Psoas muscle (tissue), 8 donors: Measurements from ENCODE around the gene UBE2E2. TPM values are rescaled to one million over a fixed set of nuclear protein-coding genes. Genes with fewer than 3 reads are reported as not detected.

Source experiments
- ATAC-seq, 4 donors: fragments of 200-7000 bp; cut with Tn5 transposase; one replicate each; pipeline ENCODE4 v1.9.1; 2020; ENCODE audit warnings: moderate library complexity in 3 of 4, mild to moderate bottlenecking in 2 of 4
- DNase-seq, 2 donors: peaks; one replicate each; pipeline ENCODE4 v3.0.0-alpha.2; 2020
- H3K27ac ChIP-seq: fragments of 200-600 bp; one replicate; pipeline ENCODE4 v1.8.0; 2022
- H3K27me3 ChIP-seq, 3 donors: fragments of 200-600 bp in 1 of 3; one replicate each; pipeline versions ENCODE4 v1.6.1 to v1.8.0; 2013 to 2022; ENCODE audit warnings: low read length in 2 of 3, mild to moderate bottlenecking in 2 of 3, moderate library complexity in 1 of 3; ENCODE audit not compliant: insufficient read depth in 3 of 3
- H3K36me3 ChIP-seq, 2 donors: fragments of 200-600 bp in 1 of 2; one replicate each; pipeline versions ENCODE4 v1.6.1 to v1.8.0; 2013 to 2022; ENCODE audit warnings: low read depth in 1 of 2, mild to moderate bottlenecking in 1 of 2, moderate library complexity in 1 of 2; ENCODE audit not compliant: insufficient read depth in 1 of 2
- H3K4me1 ChIP-seq: fragments of 200-600 bp; one replicate; pipeline ENCODE4 v1.8.0; 2022
- H3K4me3 ChIP-seq: fragments of 200-600 bp; one replicate; pipeline ENCODE4 v1.8.0; 2022; ENCODE audit warnings: mild to moderate bottlenecking
- H3K9me3 ChIP-seq: fragments of 200-600 bp; one replicate; pipeline ENCODE4 v1.8.0; 2022
- CTCF ChIP-seq: fragments of 200-600 bp; IDR thresholded peaks from one replicate; pipeline ENCODE4 v1.8.0; 2022; ENCODE audit warnings: antibody characterized with exemption
- WGBS, 3 donors: extraction: QIAGEN DNeasy Blood & Tissue Kit; methylation state at CpG; one replicate each; pipeline versions ENCODE4 v1.1.6 to v1.1.7; 2013; 5-methylcytosine and 5-hydroxymethylcytosine counted together
- intact Hi-C, 2 donors: fragments of 100-400 bp; cut with DNase I; formaldehyde crosslinking; loops; one replicate each; pipeline versions ENCODE4 v1.11.0 to v1.14.2; 2022
- polyA plus RNA-seq, 3 donors: library from polyadenylated mRNA; stranded (reverse); fragments of 200-250 nt; gene quantifications; one replicate each; pipeline ENCODE4 v1.2.3, GENCODE V29; 2013
- total RNA-seq, 4 donors: library from RNA; stranded (reverse); fragmentation: NEBNext Ultra II Directional in 2 of 4; extraction: Animal tissue kit (Norgen Biotek cat#: 25700) in 2 of 4; gene quantifications; one replicate each; pipeline versions ENCODE4 v1.2.1 to v1.2.4, GENCODE V29; 2021 to 2023
- donor health status: healthy with polysubstance abuse.
- donor health status: DM: no; HTN: no; CAD: no; lungs with moderate emphysema.
- donor health status: Bipolar disorder and iron deficiency.
- donor health status: healthy.
- donor health status: DM: yes; HTN: yes; CAD: no.
- donor health status: DM: no; HTN: no; CAD: no.
- donor health status: DM: no; HTN: no; CAD: no.
- donor health status: DM: yes; HTN: yes; CAD: no.

The UBE2E2 gene
- total and polyA plus RNA-seq, 7 donors = 12.9 to 38.2 (median 34.0) TPM

DNA sequence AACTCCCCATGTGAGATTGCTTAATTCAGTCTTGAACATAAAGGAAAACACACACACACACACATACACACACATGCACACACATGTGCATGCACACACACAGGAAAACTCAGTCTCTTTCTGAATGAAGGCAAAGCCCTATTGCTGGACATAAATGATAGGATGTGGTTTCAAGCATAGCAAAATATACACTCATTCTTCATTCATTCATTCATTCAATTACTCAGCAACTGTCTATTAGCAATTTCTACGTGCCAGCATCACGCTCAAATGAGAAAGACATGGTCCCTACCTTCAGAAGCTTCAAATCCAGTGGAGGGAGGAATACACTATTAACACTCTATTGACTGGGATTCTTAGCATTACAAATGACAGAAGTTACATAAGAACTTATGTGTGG lies 41.8 kb upstream of the UBE2E2 start:
- no peaks in the 10 kb centered on the region for H3K9me3 ChIP-seq
- DNase-seq (no peak), ATAC-seq (no peak)
- no peak overlapping the region for H3K27ac ChIP-seq
- H3K27me3 ChIP-seq = no peaks in the 10 kb centered on the region
- TF ChIP-seq CTCF = no peak
- intact Hi-C loops = no loop called here
- WGBS, 3 donors = 93 to 99% (median 96%) methylated on average over 2 of the region's 2 CpGs
- peaks cover 16% of the 10 kb centered on the region for H3K4me1 ChIP-seq
- no peak overlapping the region for H3K4me3 ChIP-seq
- no peaks in the 10 kb centered on the region for H3K36me3 ChIP-seq

GRCh38 chr3:23161896-23162570 lies 41.1 kb upstream of the UBE2E2 start:
- Histone ChIP-seq H3K9me3 (no peaks in the 10 kb centered on the region), H3K4me1 (peaks cover 21% of the 10 kb centered on the region), H3K27me3 (no peaks in the 10 kb centered on the region), H3K36me3 (no peaks in the 10 kb centered on the region), H3K27ac (no peak overlapping the region), H3K4me3 (no peak overlapping the region)
- 49 to 76% (median 58%) methylated on average over 10 of the region's 10 CpGs for WGBS, 3 donors
- no peak for DNase-seq
- ATAC-seq = no peak
- no peak for TF ChIP-seq CTCF
- intact Hi-C loops = no loop called here

- ATAC-seq (no peak), DNase-seq (no peak)
- intact Hi-C loops = no loop called here
- H3K36me3 ChIP-seq = no peaks in the 10 kb centered on the region
- TF ChIP-seq CTCF = no peak
- no peak overlapping the region for H3K27ac ChIP-seq
- no peak overlapping the region for H3K4me3 ChIP-seq
- no peaks in the 10 kb centered on the region for H3K9me3 ChIP-seq
- 60 to 73% (median 67%) methylated on average over 2 of the region's 2 CpGs for WGBS, 3 donors
- no peaks in the 10 kb centered on the region for H3K27me3 ChIP-seq
- peaks cover 21% of the 10 kb centered on the region for H3K4me1 ChIP-seq
Measured at GRCh38 chr3:23162934-23163333, 40.2 kb upstream of the UBE2E2 start.

DNA sequence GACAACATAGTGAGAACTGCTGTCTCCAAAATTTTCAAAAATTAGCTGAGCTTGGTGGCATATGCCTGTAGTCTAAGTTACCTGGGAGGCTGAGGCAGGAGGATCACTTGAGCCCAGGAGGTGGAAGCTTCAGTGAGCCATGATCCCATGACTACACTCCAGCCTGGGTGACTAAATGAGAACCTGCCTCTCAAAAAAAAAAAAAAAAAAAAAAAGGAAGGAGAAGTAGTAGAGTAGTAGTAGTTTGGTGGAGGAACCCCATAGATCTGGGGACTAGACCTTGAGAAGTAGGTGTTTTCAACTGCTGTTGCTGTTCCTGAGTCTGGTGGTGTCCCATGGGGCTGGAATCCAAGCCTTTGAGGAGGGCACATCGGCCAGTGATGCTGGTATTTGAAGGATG lies 38.4 kb upstream of the UBE2E2 start:
- TF ChIP-seq CTCF = no peak
- WGBS, 3 donors = 80 to 92% (median 91%) methylated on average over 1 of the region's 1 CpG
- Histone ChIP-seq H3K4me1 (peaks cover 21% of the 10 kb centered on the region), H3K9me3 (no peaks in the 10 kb centered on the region), H3K4me3 (no peak overlapping the region), H3K27ac (no peak overlapping the region), H3K27me3 (no peaks in the 10 kb centered on the region), H3K36me3 (no peaks in the 10 kb centered on the region)
- DNase-seq = no peak
- no peak for ATAC-seq
- intact Hi-C loops = no loop called here

GRCh38 chr3:23165571-23165970 lies 37.6 kb upstream of the UBE2E2 start:
- no peak for TF ChIP-seq CTCF
- H3K4me1 ChIP-seq = peaks cover 14% of the 10 kb centered on the region
- no peaks in the 10 kb centered on the region for H3K27me3 ChIP-seq
- 61 to 85% (median 82%) methylated on average over 2 of the region's 2 CpGs for WGBS, 3 donors
- H3K4me3 ChIP-seq = no peak overlapping the region
- no peaks in the 10 kb centered on the region for H3K9me3 ChIP-seq
- H3K36me3 ChIP-seq = no peaks in the 10 kb centered on the region
- peak overlapping the region; percentile 1 for H3K27ac ChIP-seq
- intact Hi-C loops = no loop called here
- DNase-seq (no peak), ATAC-seq (no peak)
